Stimulated activated CD4-positive, alpha-beta T cell treated with anti-CD3 and anti-CD28 coated beads, Interleukin-1b, Interleukin-23, amount 100 ng/mL, for 48 hours (primary cell): ENCODE results near the gene FAM149A.

ENCODE experiments used
- DNase-seq: peaks from one replicate; pipeline ENCODE4 v3.0.0-alpha.2; 2020

The FAM149A gene

GRCh38 chr4:186105647-186106321 lies 1.3 kb downstream of the FAM149A start:
- DNase-seq: no peak

GRCh38 chr4:186107947-186108346 lies 3.4 kb downstream of the FAM149A start:
- DNase-seq: no peak

GRCh38 chr4:186108391-186108790 lies 3.9 kb downstream of the FAM149A start:
- DNase-seq: no peak

GRCh38 chr4:186109245-186109644 lies 4.7 kb downstream of the FAM149A start:
- DNase-seq: no peak

GRCh38 chr4:186116697-186117096 lies 12.2 kb downstream of the FAM149A start:
- DNase-seq: no peak

GRCh38 chr4:186118582-186118981 lies 14.1 kb downstream of the FAM149A start:
- no peak for DNase-seq

GRCh38 chr4:186121057-186121456 lies 16.6 kb downstream of the FAM149A start:
- no peak for DNase-seq

- DNase-seq: no peak
These were observed 24.3 kb downstream of the FAM149A start for GRCh38 chr4:186128842-186129241.

- DNase-seq: no peak
These were observed 27.4 kb downstream of the FAM149A start for GRCh38 chr4:186131935-186132334.

- DNase-seq: peak; percentile 9
These were observed 28.2 kb downstream of the FAM149A start for GRCh38 chr4:186132577-186133242.

- no peak for DNase-seq
These were observed 29.8 kb downstream of the FAM149A start for GRCh38 chr4:186134257-186134656.

GRCh38 chr4:186134861-186135260 lies 30.4 kb downstream of the FAM149A start:
- DNase-seq: no peak

- DNase-seq: no peak
These were observed 32.8 kb downstream of the FAM149A start for GRCh38 chr4:186137196-186137794.

- DNase-seq: peak; percentile 24
These were observed 39.9 kb downstream of the FAM149A start for GRCh38 chr4:186144198-186144945.

- peak; percentile 5 for DNase-seq
These were observed 40.6 kb downstream of the FAM149A start for GRCh38 chr4:186144946-186145569.

GRCh38 chr4:186146458-186146857 lies 42.0 kb downstream of the FAM149A start:
- no peak for DNase-seq

GRCh38 chr4:186148336-186148975 lies 44.0 kb downstream of the FAM149A start:
- DNase-seq: no peak

GRCh38 chr4:186149872-186150271 lies 45.4 kb downstream of the FAM149A start:
- DNase-seq: no peak

- no peak for DNase-seq
These were observed 46.4 kb downstream of the FAM149A start for GRCh38 chr4:186150926-186151325.

GRCh38 chr4:186151499-186151898 lies 47.0 kb downstream of the FAM149A start:
- no peak for DNase-seq

- no peak for DNase-seq
These were observed 53.7 kb downstream of the FAM149A start for GRCh38 chr4:186158021-186158813.

- DNase-seq: no peak
These were observed 54.5 kb downstream of the FAM149A start for GRCh38 chr4:186158966-186159365.
